Right atrium auricular region (tissue), 2 donors: ENCODE measurements around the gene CELSR1. TPM values are rescaled to one million over a fixed set of nuclear protein-coding genes. Genes with fewer than 3 reads are reported as not detected.

Source experiments
- DNase-seq: peaks from one replicate; pipeline ENCODE4 v3.0.0-alpha.2; 2019; ENCODE audit warnings: low spot score
- H3K27ac ChIP-seq, 2 donors: fragments of 200-600 bp; sonication (generic); 1 replicate in 1 of 2; 2 replicates in 1 of 2; pipeline ENCODE4 v1.5.1; 2016 to 2019
- H3K27me3 ChIP-seq, 2 donors: fragments of 200-600 bp; sonication (generic); one replicate each; pipeline versions ENCODE4 v1.5.1 to v1.6.0; 2017 to 2019
- H3K36me3 ChIP-seq: fragments of 200-600 bp; sonication (generic); one replicate; pipeline ENCODE4 v1.5.1; 2016
- H3K4me1 ChIP-seq, 2 donors: fragments of 200-600 bp; sonication (generic); one replicate each; pipeline versions ENCODE4 v1.5.1 to v1.6.0; 2017 to 2019
- H3K4me3 ChIP-seq, 2 donors: fragments of 200-600 bp; sonication (generic); 1 replicate in 1 of 2; 2 replicates in 1 of 2; pipeline ENCODE4 v1.5.1; 2017 to 2019; ENCODE audit warnings: mild to moderate bottlenecking in 1 of 2, moderate library complexity in 1 of 2
- H3K9me3 ChIP-seq, 2 donors: fragments of 200-600 bp; sonication (generic); one replicate each; pipeline ENCODE4 v1.5.1; 2019
- total RNA-seq, 2 donors: library from RNA; depleted of rRNA; stranded (reverse); fragments of >200 nt; gene quantifications; one replicate each; pipeline ENCODE4 v1.1.0, GENCODE V29; 2016
- TF ChIP-seq, protein P1 (sequence below), 2 donors: fragments of 200-600 bp; sonication (generic); IDR thresholded peaks; one replicate each; pipeline ENCODE4 v1.5.1; 2019; ENCODE audit warnings: antibody characterized with exemption in 2 of 2

CELSR1 gene
- total RNA-seq, 2 donors from 2014 or later = 7.1 to 9.6 TPM

DNA sequence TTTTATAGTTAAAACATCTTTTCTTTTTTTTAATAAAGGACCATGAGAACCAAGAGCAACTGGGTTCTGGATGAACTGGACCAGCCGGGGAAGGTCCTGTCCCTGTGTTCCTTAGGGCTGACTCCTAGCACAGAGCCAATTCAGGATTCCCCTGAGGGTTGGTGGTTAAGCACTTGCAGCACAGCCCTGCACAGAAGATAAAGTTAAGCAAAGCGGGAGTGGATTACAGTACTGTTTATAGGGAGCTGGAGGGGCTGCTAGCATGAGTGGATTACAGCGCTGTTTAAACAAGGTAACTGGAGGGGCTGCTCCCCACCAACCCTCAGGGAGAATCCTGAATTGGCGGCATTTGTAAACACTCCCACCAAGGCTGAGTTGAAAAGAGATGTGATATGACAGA, 90.6 kb downstream of the CELSR1 start:
- Histone ChIP-seq H3K4me3 (no peak overlapping the region), H3K9me3 (no peaks in the 10 kb centered on the region), H3K36me3 (no peaks in the 10 kb centered on the region), H3K4me1 (peaks cover 0 to 4% of the 10 kb centered on the region in 2 donors), H3K27me3 (no peaks in the 10 kb centered on the region), H3K27ac (no peak overlapping the region)
- TF ChIP-seq, protein P1, sequence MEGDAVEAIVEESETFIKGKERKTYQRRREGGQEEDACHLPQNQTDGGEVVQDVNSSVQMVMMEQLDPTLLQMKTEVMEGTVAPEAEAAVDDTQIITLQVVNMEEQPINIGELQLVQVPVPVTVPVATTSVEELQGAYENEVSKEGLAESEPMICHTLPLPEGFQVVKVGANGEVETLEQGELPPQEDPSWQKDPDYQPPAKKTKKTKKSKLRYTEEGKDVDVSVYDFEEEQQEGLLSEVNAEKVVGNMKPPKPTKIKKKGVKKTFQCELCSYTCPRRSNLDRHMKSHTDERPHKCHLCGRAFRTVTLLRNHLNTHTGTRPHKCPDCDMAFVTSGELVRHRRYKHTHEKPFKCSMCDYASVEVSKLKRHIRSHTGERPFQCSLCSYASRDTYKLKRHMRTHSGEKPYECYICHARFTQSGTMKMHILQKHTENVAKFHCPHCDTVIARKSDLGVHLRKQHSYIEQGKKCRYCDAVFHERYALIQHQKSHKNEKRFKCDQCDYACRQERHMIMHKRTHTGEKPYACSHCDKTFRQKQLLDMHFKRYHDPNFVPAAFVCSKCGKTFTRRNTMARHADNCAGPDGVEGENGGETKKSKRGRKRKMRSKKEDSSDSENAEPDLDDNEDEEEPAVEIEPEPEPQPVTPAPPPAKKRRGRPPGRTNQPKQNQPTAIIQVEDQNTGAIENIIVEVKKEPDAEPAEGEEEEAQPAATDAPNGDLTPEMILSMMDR (IDR thresholded peaks at IDR 0.05) = no peak
- no peak for DNase-seq

DNA sequence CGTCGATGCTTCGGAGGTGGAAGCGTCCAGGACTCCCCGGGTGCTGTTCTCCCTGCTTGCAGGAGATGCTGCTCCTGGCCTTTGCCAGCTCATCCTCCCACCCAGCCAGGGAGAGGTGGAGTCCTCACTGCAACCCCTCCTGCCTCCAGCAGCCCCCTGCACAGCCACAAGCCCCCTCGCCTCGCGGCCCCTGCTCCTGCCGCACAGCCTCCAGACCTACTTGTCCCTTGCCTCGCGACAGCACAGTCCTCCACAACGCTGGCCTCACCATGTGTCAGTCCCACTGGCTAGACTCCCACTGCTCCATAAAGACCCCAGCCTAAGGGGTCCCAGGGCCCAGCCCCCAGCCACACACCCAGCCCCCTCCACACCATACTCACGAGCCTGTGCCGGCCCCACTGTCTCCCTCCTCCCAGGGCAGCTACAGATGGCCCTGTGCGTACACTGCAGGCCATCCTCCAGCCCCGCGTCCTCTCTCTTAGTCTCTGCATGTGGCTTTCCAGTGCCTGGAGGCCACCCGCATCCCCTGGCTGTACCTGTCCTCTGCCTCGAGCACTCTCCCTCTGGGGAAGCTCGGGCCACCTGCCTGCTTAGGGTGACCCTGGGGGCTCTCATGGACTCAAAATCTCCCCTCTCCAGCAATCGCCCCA, 91.5 kb downstream of the CELSR1 start:
- Histone ChIP-seq H3K9me3 (no peaks in the 10 kb centered on the region), H3K4me1 (no peaks in the 10 kb centered on the region), H3K27ac (no peak overlapping the region), H3K36me3 (no peaks in the 10 kb centered on the region), H3K4me3 (no peak overlapping the region), H3K27me3 (no peaks in the 10 kb centered on the region)
- DNase-seq = no peak
- TF ChIP-seq, protein P1 (IDR thresholded peaks at IDR 0.05) = no peak

DNA sequence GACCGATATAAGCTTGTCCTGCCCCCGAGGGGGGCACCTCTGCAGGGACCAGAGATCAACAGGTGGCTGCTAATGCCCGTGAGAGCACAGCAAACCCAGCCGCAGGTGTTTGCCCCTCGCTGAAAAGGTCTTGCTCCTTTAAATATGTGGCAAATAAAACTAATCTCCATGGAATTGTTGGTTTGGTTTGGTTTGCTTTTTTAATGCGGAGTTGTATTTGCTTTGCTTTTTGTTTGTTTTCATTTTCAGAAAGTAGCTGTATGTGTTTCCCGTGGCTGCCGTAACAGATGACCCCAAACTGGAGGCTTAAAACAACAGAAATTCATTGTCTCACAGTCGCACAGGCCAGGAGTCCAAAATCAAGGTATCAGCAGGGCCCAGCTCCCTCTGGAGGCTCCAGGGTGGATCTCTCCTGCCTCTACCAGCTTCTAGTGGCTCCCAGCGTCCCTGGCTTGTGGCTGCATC, 93.0 kb downstream of the CELSR1 start:
- no peaks in the 10 kb centered on the region for H3K27me3 ChIP-seq
- TF ChIP-seq, protein P1 (IDR thresholded peaks at IDR 0.05) = no peak
- no peak for DNase-seq
- H3K9me3 ChIP-seq = no peaks in the 10 kb centered on the region
- H3K36me3 ChIP-seq = no peaks in the 10 kb centered on the region
- no peaks in the 10 kb centered on the region for H3K4me1 ChIP-seq
- no peak overlapping the region for H3K4me3 ChIP-seq
- no peak overlapping the region for H3K27ac ChIP-seq

DNA sequence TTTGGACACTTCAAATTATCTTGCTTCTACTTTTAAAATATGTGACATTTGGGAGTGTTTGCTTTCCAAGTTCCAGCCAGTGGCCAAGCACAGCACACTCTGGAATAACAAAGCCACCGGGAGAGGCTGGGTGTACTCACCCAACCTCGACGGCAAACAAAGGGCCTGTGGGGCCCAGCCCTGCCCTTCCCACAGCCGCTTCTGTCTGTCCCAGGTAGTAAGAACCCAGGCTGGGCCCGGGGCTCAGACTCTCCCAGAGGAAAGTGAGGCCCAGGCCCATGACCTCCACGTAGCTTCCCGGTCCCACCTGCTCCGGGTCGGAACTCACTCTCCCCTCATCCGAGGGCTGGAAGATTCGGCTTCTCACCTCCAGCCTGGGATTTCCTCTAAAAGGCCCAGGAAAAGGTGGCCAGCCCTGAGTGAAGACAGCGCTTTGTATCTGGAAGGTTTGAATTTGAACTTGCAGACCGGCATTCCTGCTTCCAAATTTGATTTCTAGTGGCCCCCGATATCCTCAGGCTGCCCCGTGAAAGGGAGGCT, 93.5 kb downstream of the CELSR1 start:
- DNase-seq = no peak
- Histone ChIP-seq H3K27ac (no peak overlapping the region), H3K4me1 (no peaks in the 10 kb centered on the region), H3K27me3 (no peaks in the 10 kb centered on the region), H3K4me3 (no peak overlapping the region), H3K36me3 (no peaks in the 10 kb centered on the region), H3K9me3 (no peaks in the 10 kb centered on the region)
- TF ChIP-seq, protein P1 (IDR thresholded peaks at IDR 0.05) = no peak

DNA sequence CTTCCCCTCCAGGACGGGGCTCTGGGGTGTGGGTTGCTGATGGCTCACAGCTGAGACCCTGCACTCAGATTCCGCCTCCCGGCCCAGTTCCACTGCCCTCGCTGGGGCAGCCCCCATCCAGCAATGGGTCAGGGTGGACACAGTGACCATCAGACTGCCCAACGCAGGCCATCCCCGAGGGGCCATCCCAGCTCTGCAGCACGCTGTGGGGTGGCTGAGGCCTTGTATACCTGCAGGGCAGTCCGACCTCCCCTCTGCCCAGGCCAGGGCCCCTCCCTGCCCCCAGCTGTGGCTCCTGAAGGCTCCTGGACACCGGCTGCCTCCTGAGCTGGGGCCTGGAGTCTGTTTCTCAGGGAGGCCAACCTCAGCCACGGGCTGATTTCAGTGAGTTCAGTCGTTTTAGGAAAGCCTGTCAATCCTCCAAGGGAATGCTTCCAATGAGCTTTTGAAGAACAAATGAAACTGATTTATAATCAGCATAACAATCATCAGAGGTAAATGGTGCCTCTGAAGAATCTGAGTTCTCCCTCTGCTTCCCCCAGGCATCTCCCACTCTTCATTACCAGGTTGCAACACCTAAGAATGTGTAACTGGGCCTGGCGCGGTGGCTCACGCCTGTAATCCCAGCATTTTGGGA, 95.1 kb downstream of the CELSR1 start:
- Histone ChIP-seq H3K27ac (no peak overlapping the region), H3K4me1 (no peaks in the 10 kb centered on the region), H3K4me3 (no peak overlapping the region), H3K27me3 (no peaks in the 10 kb centered on the region), H3K36me3 (no peaks in the 10 kb centered on the region), H3K9me3 (no peaks in the 10 kb centered on the region)
- TF ChIP-seq, protein P1 (IDR thresholded peaks at IDR 0.05) = no peak
- no peak for DNase-seq
